AG10803 (cell line): ENCODE results near the gene PRR12.

Experiments used
- DNase-seq: peaks from one replicate; pipeline ENCODE4 v3.0.0; 2010; ENCODE audit warnings: low read depth
- H3K4me3 ChIP-seq: 2 replicates; pipeline ENCODE4 v1.5.1; 2011; ENCODE audit warnings: mild to moderate bottlenecking, low read length, control low read depth
- TF ChIP-seq, protein P1 (sequence below): conservative IDR thresholded peaks from 2 replicates; pipeline ENCODE4 v1.5.1; 2011; ENCODE audit warnings: mild to moderate bottlenecking, low read length, control low read depth, inconsistent platforms

PRR12 gene

DNA sequence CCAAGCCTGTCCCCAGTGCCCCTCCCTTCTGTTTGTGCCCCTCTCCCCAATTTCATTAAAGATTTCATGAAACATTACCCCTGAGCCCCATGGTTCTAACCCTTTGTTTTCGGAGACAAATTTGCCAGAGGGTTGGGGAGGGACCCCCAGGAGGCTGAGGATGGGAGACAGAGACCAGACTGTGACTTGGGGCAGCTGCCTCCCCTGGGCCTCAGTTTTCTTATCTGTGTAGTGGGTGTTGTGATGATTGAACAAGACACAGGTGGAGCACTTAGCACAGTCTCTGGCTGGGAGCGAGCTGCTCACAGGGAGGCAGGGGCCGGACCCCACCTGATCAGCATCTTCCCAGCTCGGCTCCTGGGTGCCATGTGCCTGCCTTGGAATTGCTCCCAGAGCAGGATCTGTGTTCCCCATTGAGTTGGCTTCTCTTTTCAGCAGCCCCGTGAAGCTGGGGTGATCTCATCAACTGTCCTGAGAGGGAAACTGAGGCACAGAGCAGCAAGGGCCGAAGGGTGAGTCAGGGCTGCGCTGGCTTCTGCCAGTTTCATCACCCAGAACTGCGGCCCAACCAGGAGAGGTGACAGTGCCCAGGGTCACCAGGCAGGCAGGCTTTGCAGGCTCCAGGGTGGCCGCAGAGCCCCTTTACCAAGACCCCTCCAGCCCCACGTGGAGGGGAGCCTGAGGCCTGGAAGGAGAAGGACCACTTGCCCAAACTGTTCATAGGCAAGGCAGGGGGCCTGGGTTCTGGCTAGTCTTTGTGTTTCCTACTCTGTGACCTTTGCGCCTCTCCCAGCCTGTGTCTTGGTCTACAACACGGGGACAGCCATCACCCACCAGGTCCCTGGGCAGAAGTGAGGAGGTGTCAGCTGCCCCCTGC lies 67.8 kb downstream of the PRR12 start:
- DNase-seq = no peak
- H3K4me3 ChIP-seq = no peak overlapping the region
- TF ChIP-seq, protein P1, sequence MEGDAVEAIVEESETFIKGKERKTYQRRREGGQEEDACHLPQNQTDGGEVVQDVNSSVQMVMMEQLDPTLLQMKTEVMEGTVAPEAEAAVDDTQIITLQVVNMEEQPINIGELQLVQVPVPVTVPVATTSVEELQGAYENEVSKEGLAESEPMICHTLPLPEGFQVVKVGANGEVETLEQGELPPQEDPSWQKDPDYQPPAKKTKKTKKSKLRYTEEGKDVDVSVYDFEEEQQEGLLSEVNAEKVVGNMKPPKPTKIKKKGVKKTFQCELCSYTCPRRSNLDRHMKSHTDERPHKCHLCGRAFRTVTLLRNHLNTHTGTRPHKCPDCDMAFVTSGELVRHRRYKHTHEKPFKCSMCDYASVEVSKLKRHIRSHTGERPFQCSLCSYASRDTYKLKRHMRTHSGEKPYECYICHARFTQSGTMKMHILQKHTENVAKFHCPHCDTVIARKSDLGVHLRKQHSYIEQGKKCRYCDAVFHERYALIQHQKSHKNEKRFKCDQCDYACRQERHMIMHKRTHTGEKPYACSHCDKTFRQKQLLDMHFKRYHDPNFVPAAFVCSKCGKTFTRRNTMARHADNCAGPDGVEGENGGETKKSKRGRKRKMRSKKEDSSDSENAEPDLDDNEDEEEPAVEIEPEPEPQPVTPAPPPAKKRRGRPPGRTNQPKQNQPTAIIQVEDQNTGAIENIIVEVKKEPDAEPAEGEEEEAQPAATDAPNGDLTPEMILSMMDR = no peak

DNA sequence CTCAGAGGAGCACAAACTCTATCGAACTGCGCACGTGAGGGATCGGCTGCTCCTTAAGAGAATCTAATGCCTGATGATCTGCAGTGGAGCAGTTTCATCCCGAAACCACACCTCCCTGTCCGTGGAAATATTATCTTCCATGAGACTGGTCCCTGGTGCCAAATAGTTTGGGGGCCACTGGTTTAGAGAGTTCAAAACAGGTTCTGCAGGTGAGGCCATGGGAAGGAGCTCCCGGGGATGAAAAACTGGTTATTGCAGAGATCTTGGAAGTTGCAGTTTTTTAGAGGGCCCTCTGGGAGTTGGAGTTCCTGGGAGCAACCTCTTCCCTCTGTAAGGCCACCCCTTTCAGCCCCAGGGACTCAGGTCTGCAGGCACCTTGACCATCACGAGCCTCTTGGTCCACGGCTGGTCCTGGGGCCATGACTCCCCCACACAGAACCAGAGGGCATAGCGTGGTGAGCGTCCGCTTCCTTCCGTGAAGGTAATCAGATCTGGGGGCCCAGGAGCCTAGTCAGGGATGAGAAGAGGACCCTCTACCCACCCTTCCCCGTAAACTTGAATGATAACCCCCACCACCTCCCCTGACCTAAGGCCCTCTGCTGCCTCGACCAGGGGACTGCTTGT lies 69.5 kb downstream of the PRR12 start:
- H3K4me3 ChIP-seq = no peak overlapping the region
- DNase-seq = no peak
- TF ChIP-seq, protein P1 = no peak

DNA sequence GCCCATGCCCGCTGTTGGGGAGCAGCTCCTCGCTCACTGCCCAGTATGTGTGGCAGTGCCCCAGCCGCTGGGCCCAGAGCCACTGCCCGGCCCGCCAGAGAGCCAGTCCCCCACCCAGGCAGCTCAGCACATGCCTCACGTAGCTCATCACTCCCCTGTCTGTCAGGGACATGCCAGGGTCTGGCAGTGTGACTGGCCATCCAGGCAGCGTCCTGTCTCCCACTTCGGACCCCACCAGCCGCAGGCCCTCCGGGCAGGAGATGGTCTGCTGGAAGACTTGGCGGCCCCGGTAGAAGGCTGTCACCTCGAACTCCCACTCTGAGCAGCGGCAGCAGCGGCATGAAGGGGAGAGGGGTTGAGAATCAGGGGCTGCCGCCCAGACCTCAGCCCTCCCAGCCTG lies 71.0 kb downstream of the PRR12 start:
- TF ChIP-seq, protein P1 = no peak
- no peak for DNase-seq
- no peak overlapping the region for H3K4me3 ChIP-seq

DNA sequence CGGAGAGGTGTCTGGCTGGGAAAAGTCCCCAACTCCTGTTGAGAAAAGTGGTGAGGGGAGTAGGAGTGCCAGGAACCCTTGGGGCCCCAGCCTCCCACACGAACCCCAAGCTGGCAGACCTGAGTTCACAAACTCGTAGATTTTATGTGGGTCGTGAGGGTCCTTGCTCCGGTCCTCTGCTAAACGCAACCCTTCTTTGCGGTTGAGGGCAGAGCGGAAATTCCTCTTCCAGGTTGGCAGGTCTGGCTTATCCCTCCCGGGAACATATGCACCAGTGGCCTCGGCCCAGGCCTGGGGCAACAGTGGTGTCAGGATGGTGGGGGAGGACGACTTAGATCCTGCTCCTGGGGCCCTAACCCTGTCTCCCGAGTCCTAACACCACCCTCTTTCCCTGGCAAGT lies 72.2 kb downstream of the PRR12 start:
- no peak overlapping the region for H3K4me3 ChIP-seq
- TF ChIP-seq, protein P1 = no peak
- DNase-seq = no peak

DNA sequence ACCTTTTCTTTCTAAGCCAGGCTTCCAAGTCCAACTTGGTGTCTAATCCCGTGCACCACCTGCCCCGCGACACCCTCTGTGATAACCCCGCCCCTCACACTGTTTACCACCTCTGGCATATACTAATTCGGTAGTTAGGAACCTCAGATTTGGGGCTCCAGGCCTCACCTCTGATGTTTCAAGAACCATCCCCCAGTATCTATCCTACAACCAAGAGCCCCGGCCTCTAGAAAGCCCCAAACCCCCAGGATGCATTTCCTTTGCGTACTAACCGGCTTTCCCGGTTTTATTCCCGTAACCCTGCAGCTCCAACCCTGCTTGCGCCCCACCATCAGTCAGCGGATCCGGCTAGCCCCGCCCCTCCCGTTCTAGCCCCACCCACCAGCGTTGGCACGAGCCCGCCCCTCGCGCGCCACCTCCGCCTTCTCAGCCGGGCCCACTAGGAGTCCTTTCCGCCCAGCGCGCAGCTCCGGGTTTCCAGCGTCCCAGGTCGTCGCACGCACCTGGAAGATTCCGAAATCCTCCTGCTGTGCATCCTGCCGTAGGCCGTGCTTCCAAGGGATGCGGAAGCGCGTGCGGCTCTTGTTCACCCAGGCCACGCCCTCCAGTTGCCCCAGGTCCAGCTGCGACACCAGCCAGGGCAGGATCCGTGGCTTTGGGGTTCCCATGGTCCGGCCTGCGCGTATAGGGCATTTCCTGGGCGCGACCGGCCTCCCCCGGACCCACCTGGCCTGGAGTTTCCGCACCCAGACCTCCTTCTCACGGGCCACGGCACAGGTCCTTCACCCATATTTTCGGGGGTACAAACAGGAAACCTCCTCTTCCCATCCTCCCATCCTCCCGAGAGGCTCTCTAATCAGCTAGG lies 73.4 kb downstream of the PRR12 start:
- H3K4me3 ChIP-seq = peak overlapping the region; percentile 95
- TF ChIP-seq, protein P1 = peak; percentile 17; the same call in 1 of the 2 replicates
- peak; percentile 69 for DNase-seq

DNA sequence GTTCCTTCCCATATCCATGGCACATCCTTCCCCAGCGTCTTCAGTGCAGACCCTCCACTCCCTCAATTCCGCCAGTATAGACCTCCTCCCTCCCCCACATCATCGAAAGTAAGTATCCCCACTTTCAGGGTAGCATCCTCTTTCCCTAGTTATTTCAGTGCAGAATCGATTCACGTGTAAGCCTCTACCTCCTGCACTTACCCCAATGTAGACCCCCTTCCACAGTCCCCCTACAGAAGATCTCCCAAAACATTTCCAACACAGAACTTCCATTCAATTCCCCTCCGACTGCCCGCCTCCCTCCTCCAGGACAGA lies 74.0 kb downstream of the PRR12 start:
- H3K4me3 ChIP-seq = peak overlapping the region; percentile 95
- no peak for DNase-seq
- TF ChIP-seq, protein P1 = no peak
